Natural killer cell (primary cell): ENCODE data around the gene ZNF536. TPM values are rescaled to one million over a fixed set of nuclear protein-coding genes. Genes with fewer than 3 reads are reported as not detected.

Source experiments
- ATAC-seq, 3 donors: fragments of 150-1000 bp in 2 of 3; fragments of 200-7000 bp in 1 of 3; cut with Tn5 transposase; 1 replicate in 1 of 3; 2 replicates in 2 of 3; pipeline ENCODE4 v1.10.0; 2021; ENCODE audit warnings: mild to moderate bottlenecking in 2 of 3, moderate library complexity in 2 of 3
- DNase-seq, 2 donors: peaks; one replicate each; pipeline versions ENCODE4 v3.0.0 to v3.0.0-alpha.2; 2013 to 2021; ENCODE audit warnings: mixed read lengths in 1 of 2
- H3K27ac ChIP-seq: one replicate; pipeline ENCODE4 v1.5.1; 2013; ENCODE audit warnings: mild to moderate bottlenecking, low read length
- H3K27me3 ChIP-seq: one replicate; pipeline ENCODE4 v1.6.1; 2013; ENCODE audit warnings: low read length; ENCODE audit not compliant: control insufficient read depth, insufficient read depth
- H3K36me3 ChIP-seq: one replicate; pipeline ENCODE4 v1.6.1; 2013; ENCODE audit warnings: low read length; ENCODE audit not compliant: control insufficient read depth, insufficient read depth
- H3K4me1 ChIP-seq: one replicate; pipeline ENCODE4 v1.6.1; 2013; ENCODE audit warnings: low read length; ENCODE audit not compliant: control insufficient read depth, insufficient read depth
- H3K4me3 ChIP-seq: one replicate; pipeline ENCODE4 v1.5.1; 2013; ENCODE audit warnings: low read length
- H3K9me3 ChIP-seq: one replicate; pipeline ENCODE4 v1.6.1; 2013; ENCODE audit warnings: low read length; ENCODE audit not compliant: control insufficient read depth, insufficient read depth
- H3K27ac Mint-ChIP-seq, 2 donors: one replicate each; pipeline ENCODE4 v1.8.0; 2022; ENCODE audit warnings: mild to moderate bottlenecking in 2 of 2, mixed read lengths in 2 of 2, moderate library complexity in 1 of 2
- H3K27me3 Mint-ChIP-seq, 2 donors: one replicate each; pipeline ENCODE4 v1.8.0; 2022; ENCODE audit warnings: low read depth in 2 of 2, mixed read lengths in 2 of 2
- H3K36me3 Mint-ChIP-seq: one replicate; pipeline ENCODE4 v1.8.0; 2022; ENCODE audit warnings: mixed read lengths
- H3K4me1 Mint-ChIP-seq, 2 donors: one replicate each; pipeline ENCODE4 v1.8.0; 2022; ENCODE audit warnings: mixed read lengths in 2 of 2
- H3K4me3 Mint-ChIP-seq: one replicate; pipeline ENCODE4 v1.8.0; 2022; ENCODE audit warnings: mild to moderate bottlenecking, moderate library complexity, mixed read lengths
- H3K9me3 Mint-ChIP-seq, 2 donors: one replicate each; pipeline ENCODE4 v1.8.0; 2022; ENCODE audit warnings: mixed read lengths in 2 of 2
- WGBS: methylation state at CpG from one replicate; pipeline ENCODE4 v1.1.7; 2013; ENCODE audit warnings: missing lambda C conversion rate; ENCODE audit not compliant: insufficient coverage; 5-methylcytosine and 5-hydroxymethylcytosine counted together
- intact Hi-C: fragments of 100-400 bp; cut with micrococcal nuclease; formaldehyde crosslinking; loops from one replicate; pipeline ENCODE4 v1.14.2; 2022
- total RNA-seq, 4 donors: library from RNA; stranded (reverse); fragments of 120-200 nt in 1 of 4; gene quantifications; one replicate each; pipeline versions ENCODE4 v1.2.3 to v1.2.4, GENCODE V29; 2013 to 2022
- TF ChIP-seq, protein P1 (sequence below): fragments of 200-600 bp; IDR thresholded peaks from one replicate; pipeline ENCODE4 v1.8.0; 2022; ENCODE audit warnings: antibody characterized with exemption

ZNF536 gene
- total RNA-seq, 3 donors from 2014 or later (not counting 1 experiment from before 2014, with no cell fraction given) = not detected

DNA sequence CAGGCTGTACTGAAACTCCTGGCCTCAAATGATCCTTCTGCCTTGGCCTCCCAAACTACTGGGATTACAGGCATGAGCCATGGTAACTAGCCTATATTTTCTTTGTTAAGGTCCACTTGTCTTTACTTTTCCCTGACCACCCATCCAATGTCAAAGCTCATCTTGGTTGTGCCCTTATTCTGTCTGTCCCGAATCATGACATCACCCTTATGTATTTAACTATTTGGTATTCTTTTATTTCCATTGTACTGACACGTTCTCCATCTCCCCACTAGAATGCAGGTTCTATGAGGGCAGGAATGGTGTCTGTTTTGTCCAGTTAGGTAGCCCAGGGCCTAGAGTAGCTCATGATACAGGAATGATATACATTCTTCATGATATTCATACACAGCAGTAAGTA is 104.8 kb downstream of the ZNF536 start:
- Mint-ChIP-seq H3K27me3 (peaks cover 8 to 20% of the 10 kb centered on the region in 2 donors), H3K27ac (no peak overlapping the region), H3K4me3 (no peak overlapping the region), H3K36me3 (no peaks in the 10 kb centered on the region), H3K9me3 (peaks cover 0 to 3% of the 10 kb centered on the region in 2 donors), H3K4me1 (no peaks in the 10 kb centered on the region)
- H3K36me3 ChIP-seq = no peaks in the 10 kb centered on the region
- H3K4me1 ChIP-seq = no peaks in the 10 kb centered on the region
- H3K4me3 ChIP-seq = no peak overlapping the region
- H3K27me3 ChIP-seq = no peaks in the 10 kb centered on the region
- TF ChIP-seq, protein P1, sequence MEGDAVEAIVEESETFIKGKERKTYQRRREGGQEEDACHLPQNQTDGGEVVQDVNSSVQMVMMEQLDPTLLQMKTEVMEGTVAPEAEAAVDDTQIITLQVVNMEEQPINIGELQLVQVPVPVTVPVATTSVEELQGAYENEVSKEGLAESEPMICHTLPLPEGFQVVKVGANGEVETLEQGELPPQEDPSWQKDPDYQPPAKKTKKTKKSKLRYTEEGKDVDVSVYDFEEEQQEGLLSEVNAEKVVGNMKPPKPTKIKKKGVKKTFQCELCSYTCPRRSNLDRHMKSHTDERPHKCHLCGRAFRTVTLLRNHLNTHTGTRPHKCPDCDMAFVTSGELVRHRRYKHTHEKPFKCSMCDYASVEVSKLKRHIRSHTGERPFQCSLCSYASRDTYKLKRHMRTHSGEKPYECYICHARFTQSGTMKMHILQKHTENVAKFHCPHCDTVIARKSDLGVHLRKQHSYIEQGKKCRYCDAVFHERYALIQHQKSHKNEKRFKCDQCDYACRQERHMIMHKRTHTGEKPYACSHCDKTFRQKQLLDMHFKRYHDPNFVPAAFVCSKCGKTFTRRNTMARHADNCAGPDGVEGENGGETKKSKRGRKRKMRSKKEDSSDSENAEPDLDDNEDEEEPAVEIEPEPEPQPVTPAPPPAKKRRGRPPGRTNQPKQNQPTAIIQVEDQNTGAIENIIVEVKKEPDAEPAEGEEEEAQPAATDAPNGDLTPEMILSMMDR = no peak
- DNase-seq = no peak
- WGBS = no CpG with 5 or more reads among the region's 2 CpGs
- no peak for ATAC-seq
- intact Hi-C loops = no loop called here
- no peak overlapping the region for H3K27ac ChIP-seq
- H3K9me3 ChIP-seq = no peaks in the 10 kb centered on the region

- no peaks in the 10 kb centered on the region for H3K36me3 Mint-ChIP-seq
- TF ChIP-seq, protein P1 = no peak
- H3K27me3 ChIP-seq = no peaks in the 10 kb centered on the region
- no peak for DNase-seq
- ATAC-seq = no peak
- intact Hi-C loops = no loop called here
- no peaks in the 10 kb centered on the region for H3K9me3 ChIP-seq
- no peaks in the 10 kb centered on the region for H3K36me3 ChIP-seq
- H3K27me3 Mint-ChIP-seq = peaks cover 12 to 28% of the 10 kb centered on the region in 2 donors
- WGBS = 55% methylated on average over 7 of the region's 7 CpGs
- no peak overlapping the region for H3K4me3 ChIP-seq
- no peak overlapping the region for H3K4me3 Mint-ChIP-seq
- no peaks in the 10 kb centered on the region for H3K4me1 Mint-ChIP-seq
- H3K27ac Mint-ChIP-seq = no peak overlapping the region
- no peaks in the 10 kb centered on the region for H3K4me1 ChIP-seq
- no peak overlapping the region for H3K27ac ChIP-seq
- peaks cover 0 to 4% of the 10 kb centered on the region in 2 donors for H3K9me3 Mint-ChIP-seq
Observed at GRCh38 chr19:30479231-30479630, 107.0 kb downstream of the ZNF536 start.

- Histone ChIP-seq H3K9me3 (no peaks in the 10 kb centered on the region), H3K36me3 (no peaks in the 10 kb centered on the region), H3K4me3 (no peak overlapping the region), H3K27ac (no peak overlapping the region), H3K27me3 (no peaks in the 10 kb centered on the region), H3K4me1 (no peaks in the 10 kb centered on the region)
- Mint-ChIP-seq H3K4me3 (no peak overlapping the region), H3K36me3 (no peaks in the 10 kb centered on the region), H3K4me1 (no peaks in the 10 kb centered on the region), H3K27ac (no peak overlapping the region), H3K9me3 (peaks cover 0 to 4% of the 10 kb centered on the region in 2 donors), H3K27me3 (peaks cover 12 to 37% of the 10 kb centered on the region in 2 donors)
- ATAC-seq = no peak
- TF ChIP-seq, protein P1 = no peak
- intact Hi-C loops = no loop called here
- WGBS = 14% methylated on average over 5 of the region's 6 CpGs
- no peak for DNase-seq
Observed at GRCh38 chr19:30480097-30480496, 107.9 kb downstream of the ZNF536 start.

DNA sequence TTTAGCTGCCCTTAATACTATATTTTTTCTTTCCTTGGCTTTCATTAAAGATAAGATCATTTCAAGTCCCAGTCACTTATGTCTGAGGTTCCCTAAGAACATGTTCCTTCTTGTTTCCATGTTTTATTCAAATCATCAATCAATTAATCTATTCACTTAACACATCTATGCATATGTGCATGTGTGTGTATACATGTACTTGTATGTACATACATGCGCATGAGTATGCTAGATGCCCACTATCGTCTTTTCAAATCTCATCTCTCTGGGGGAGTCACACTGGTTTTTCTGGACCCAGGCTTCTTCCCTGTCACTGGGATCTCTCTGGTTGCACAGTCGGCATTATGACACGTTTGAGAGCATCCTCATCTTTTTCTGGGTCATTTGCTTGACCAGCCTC is 108.9 kb downstream of the ZNF536 start:
- DNase-seq (no peak), ATAC-seq (no peak)
- intact Hi-C loops = no loop called here
- Mint-ChIP-seq H3K36me3 (no peaks in the 10 kb centered on the region), H3K27me3 (peaks cover 9 to 44% of the 10 kb centered on the region in 2 donors), H3K4me3 (no peak overlapping the region), H3K9me3 (peaks cover 0 to 4% of the 10 kb centered on the region in 2 donors), H3K4me1 (no peaks in the 10 kb centered on the region), H3K27ac (no peak overlapping the region)
- Histone ChIP-seq H3K27me3 (no peaks in the 10 kb centered on the region), H3K9me3 (no peaks in the 10 kb centered on the region), H3K4me1 (no peaks in the 10 kb centered on the region), H3K27ac (no peak overlapping the region), H3K36me3 (no peaks in the 10 kb centered on the region), H3K4me3 (no peak overlapping the region)
- 90% methylated on average over 4 of the region's 4 CpGs for WGBS
- TF ChIP-seq, protein P1 = no peak
